Activated naive CD4-positive, alpha-beta T cell treated with anti-CD3 and anti-CD28 coated beads, Interleukin-2, amount 50 U/mL, for 24 hours (primary cell): Measurements from ENCODE around the gene KDSR.

Experiments
- H3K27ac Mint-ChIP-seq: one replicate; pipeline ENCODE4 v1.8.0; 2021; ENCODE audit warnings: mild to moderate bottlenecking, mixed read lengths
- H3K27me3 Mint-ChIP-seq: one replicate; pipeline ENCODE4 v1.8.0; 2021; ENCODE audit warnings: mixed read lengths
- H3K36me3 Mint-ChIP-seq: one replicate; pipeline ENCODE4 v1.8.0; 2021; ENCODE audit warnings: mixed read lengths
- H3K4me1 Mint-ChIP-seq: one replicate; pipeline ENCODE4 v1.8.0; 2021; ENCODE audit warnings: mixed read lengths
- H3K4me3 Mint-ChIP-seq: one replicate; pipeline ENCODE4 v1.8.0; 2021; ENCODE audit warnings: mild to moderate bottlenecking, mixed read lengths
- H3K9me3 Mint-ChIP-seq: one replicate; pipeline ENCODE4 v1.8.0; 2021; ENCODE audit warnings: mixed read lengths

Gene KDSR

DNA sequence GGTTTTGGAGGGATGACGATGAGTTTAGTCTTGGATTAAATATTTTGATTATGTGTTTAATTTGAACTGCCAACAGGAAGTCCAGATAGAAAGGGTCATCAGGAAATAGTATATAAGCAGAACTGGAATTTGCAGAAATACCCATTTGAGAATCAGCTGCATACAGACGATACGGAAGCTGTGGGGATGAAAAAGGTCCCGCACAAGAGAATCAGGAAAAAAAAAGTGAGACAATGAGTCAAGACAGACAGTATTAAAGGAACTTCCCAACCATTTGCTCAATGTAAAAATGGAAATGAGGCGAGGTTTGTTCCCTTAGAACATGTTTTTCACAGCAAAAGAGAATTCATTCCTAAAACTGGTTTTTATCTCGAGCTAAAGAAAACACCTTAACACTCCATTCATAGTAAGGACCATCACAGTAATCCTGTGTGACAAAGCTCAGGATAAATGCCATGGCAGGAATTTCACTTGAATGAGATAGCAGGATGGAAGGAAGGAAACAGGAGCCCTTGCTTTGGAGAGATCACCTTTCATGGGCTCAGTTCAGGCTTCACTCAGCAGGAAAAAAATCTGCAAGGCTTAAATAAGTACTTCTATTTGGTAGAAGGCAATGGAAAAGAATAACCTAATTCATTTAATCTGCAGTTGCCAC, 76.7 kb downstream of the KDSR start:
- peak overlapping the region; percentile 89 for H3K27ac Mint-ChIP-seq
- no peaks in the 10 kb centered on the region for H3K27me3 Mint-ChIP-seq
- H3K4me3 Mint-ChIP-seq: peak overlapping the region; percentile 69
- no peaks in the 10 kb centered on the region for H3K9me3 Mint-ChIP-seq
- peaks cover 28% of the 10 kb centered on the region for H3K36me3 Mint-ChIP-seq
- H3K4me1 Mint-ChIP-seq: peaks cover 3% of the 10 kb centered on the region

DNA sequence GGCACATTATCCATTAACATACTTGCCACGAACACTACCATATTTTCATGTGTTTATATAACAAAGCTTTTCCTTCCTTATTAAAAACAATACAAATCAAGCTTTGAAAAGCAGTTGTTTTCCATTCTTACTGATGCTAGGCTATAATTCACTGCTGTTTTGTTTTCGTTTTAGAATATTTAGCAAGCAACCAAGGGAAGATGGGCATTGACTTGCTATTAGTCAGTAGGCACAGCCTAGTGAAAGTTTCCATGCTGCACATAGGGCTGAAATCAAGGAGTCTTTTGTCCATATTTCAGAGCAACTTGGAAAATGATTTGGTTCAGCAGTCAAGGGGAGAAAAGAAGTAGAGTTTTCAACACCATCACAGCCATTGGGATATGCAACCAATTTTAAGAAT, 78.7 kb downstream of the KDSR start:
- H3K4me1 Mint-ChIP-seq: no peaks in the 10 kb centered on the region
- H3K9me3 Mint-ChIP-seq: no peaks in the 10 kb centered on the region
- no peaks in the 10 kb centered on the region for H3K27me3 Mint-ChIP-seq
- H3K4me3 Mint-ChIP-seq: no peak overlapping the region
- H3K36me3 Mint-ChIP-seq: peaks cover 23% of the 10 kb centered on the region
- H3K27ac Mint-ChIP-seq: no peak overlapping the region

DNA sequence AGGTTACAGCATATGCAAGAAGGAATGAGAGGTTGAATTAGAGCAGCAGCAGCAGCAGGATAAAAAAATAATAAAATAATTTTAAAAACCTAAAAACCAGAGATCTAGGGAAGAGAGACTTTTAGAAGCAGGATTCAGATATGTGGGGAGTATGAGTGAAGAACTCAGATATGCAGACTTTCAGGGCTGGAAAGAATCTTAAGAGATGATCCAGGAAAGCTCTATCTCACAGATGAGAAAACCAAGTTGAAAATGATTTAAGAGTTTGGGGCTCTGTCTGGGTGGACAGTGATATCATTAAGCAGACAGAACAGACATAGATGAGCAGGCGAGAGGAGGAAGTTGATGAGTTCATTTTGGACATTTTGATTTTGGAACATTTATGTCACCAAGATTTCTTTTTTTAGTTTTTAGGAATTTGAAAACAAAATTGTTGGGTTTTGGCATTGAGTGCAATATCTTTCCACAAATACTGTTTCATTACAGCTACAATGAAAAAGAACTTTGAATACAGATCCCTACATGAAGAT, 79.2 kb downstream of the KDSR start:
- peaks cover 23% of the 10 kb centered on the region for H3K36me3 Mint-ChIP-seq
- no peaks in the 10 kb centered on the region for H3K27me3 Mint-ChIP-seq
- H3K4me3 Mint-ChIP-seq: no peak overlapping the region
- H3K27ac Mint-ChIP-seq: no peak overlapping the region
- H3K9me3 Mint-ChIP-seq: no peaks in the 10 kb centered on the region
- no peaks in the 10 kb centered on the region for H3K4me1 Mint-ChIP-seq

DNA sequence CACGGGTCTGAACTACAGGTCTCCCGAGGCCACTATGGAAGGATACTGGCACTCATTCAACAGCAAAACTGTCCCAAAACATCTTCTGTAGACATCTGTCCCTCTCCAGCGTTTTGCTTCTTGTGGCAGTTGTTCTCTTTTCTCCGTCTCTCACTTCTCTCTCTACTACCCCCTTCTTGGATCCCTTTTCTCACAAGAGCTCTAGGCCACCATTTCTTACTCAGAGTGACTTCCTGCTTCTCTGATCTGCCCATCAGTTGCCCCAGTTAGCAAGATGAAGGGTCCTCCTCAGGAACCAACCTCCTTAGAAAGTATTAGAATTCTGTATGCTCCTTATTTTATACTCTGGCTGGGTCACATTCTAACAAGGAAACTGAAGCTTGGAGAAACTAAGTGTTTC, 80.1 kb downstream of the KDSR start:
- H3K9me3 Mint-ChIP-seq: no peaks in the 10 kb centered on the region
- no peaks in the 10 kb centered on the region for H3K4me1 Mint-ChIP-seq
- no peak overlapping the region for H3K4me3 Mint-ChIP-seq
- H3K27ac Mint-ChIP-seq: no peak overlapping the region
- peaks cover 17% of the 10 kb centered on the region for H3K36me3 Mint-ChIP-seq
- no peaks in the 10 kb centered on the region for H3K27me3 Mint-ChIP-seq

DNA sequence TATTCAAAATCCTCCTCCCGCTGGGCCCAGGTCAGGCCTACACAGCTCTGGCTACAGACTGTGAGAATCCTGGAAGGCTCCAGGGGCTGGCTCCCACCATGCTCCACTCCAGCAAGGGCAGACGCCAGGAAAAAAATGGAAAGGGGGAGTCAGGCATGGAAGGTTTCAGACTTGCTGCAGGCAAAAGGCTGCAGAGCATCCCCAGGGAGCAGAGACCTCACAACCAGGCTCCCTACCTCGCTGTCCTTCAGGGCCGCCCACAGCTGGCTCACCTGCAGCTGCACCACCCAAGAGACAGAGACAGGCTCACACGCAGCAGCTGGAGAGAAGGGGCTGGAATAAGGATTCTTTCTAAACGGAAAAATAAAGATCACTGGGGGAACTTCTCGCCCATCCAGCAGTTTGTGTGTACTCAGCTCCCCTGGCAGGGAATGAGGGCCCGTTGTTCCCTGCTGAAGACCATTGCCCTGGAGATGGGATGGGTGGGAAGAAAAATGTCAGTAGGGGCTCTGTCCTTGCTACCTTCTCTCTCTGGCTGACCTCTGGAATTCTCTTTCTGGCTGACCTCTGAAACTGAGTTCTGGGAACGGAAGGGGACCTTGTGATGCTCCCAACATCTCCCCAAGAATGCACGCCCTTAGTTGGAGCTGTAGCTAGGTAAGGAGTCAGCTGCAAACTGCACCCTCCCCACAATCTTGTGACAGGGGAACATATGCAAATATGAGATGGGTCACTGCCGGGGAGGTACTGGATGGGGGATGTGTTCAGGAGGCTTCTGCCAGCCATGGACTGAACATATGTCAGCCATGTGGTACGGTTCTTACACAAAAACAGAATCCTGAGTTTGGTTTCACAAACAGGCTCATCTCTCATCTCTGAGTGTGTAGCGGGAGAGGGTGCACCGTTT, 81.9 kb downstream of the KDSR start:
- Mint-ChIP-seq H3K27ac (peak overlapping the region; percentile 41), H3K4me1 (peaks cover 11% of the 10 kb centered on the region)

DNA sequence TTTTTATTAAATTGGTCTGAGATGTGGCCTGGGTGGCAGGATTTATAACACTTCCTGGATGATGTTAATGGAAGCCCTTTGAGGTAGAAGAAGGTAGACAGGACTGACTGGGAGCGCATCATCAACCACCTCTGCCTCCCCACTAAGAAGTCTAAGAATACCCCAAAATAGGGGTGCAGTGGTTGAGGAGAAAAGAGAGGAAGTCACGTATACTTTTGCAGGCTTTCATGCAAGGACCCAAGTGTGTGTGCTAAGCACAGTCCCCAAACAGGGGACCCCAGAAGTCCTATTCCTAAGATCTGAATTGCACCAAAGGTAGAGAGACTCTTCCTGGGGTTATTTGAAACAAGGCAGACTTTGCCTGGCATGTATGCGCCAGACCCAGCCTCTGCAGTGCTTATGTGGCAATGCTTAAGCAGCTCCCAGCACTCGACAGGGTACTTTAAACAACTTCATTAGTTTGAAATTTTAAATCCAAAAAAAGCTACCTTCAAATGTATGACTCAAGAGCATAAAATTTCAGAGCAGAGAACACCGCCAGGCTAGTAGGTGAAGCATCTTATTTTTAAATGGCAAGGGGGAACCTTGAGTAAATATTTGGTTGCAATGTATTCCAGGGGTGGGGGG, 82.7 kb downstream of the KDSR start:
- peaks cover 17% of the 10 kb centered on the region for H3K4me1 Mint-ChIP-seq
- H3K9me3 Mint-ChIP-seq: no peaks in the 10 kb centered on the region
- peaks cover 22% of the 10 kb centered on the region for H3K36me3 Mint-ChIP-seq
- peak overlapping the region; percentile 7 for H3K4me3 Mint-ChIP-seq
- H3K27me3 Mint-ChIP-seq: no peaks in the 10 kb centered on the region
- peak overlapping the region; percentile 51 for H3K27ac Mint-ChIP-seq

More for the DNA sequence above, 81.9 kb downstream of the KDSR start:
- Mint-ChIP-seq H3K36me3 (peaks cover 25% of the 10 kb centered on the region), H3K4me3 (no peak overlapping the region), H3K9me3 (no peaks in the 10 kb centered on the region), H3K27me3 (no peaks in the 10 kb centered on the region)

DNA sequence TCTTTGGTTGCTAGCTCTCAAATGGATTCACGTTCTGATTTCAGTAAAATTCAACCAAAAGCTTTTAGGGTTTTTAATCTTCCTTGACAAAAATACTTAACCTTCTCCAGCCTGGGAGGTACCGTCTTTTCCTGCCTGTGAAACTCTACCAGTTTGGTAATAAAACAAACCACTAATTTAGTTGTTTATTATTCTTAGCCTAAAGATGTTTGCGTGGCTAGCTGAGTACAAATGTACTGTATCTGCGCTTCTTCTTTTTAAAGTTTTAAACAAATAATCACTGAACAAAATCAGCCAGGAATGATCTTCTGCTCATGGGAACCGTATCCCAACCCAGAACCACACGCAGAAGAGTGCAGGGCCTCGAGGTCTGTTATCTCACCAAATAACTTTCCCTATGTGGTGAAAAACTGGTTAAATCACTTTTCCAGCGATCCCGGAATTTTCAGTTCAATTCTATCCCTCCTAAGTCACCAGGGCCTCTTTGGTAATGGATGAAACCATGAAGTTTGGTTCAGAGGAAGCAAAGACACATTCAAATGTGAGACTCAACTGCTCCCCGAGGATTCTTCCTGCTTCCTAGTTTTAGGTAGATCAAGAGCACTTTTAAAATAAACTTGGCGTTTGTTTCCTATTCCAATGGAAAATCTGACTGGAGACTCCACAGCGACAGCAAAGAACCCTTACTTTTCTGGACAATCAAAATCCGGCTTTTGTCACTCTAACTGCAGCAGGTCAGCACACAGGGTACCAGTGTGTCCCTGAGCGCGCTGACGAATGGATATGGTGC, 83.5 kb downstream of the KDSR start:
- Mint-ChIP-seq H3K27ac (no peak overlapping the region), H3K36me3 (peaks cover 27% of the 10 kb centered on the region), H3K4me3 (no peak overlapping the region), H3K27me3 (no peaks in the 10 kb centered on the region), H3K9me3 (peaks cover 4% of the 10 kb centered on the region), H3K4me1 (peaks cover 25% of the 10 kb centered on the region)

DNA sequence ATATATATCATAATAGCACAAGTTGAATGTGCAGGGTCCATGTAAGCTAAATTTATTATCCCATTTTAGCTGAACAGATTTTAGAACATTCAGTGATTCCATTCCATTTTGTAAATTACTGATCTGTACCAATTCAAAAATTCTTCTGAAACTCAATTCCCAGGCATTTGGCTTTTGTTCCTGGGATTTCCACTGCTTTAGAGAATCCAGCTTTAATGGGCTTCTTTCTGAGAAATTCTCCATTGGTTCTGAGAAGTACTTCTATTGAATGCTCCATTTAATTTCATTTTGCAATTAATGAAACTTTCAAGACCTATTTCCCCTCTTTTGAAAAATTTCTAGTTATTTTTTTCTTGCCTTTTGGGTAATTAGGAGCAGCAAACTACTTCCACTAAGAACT, 84.2 kb downstream of the KDSR start:
- H3K4me1 Mint-ChIP-seq: peaks cover 32% of the 10 kb centered on the region
- no peaks in the 10 kb centered on the region for H3K27me3 Mint-ChIP-seq
- peaks cover 10% of the 10 kb centered on the region for H3K9me3 Mint-ChIP-seq
- no peak overlapping the region for H3K27ac Mint-ChIP-seq
- peaks cover 33% of the 10 kb centered on the region for H3K36me3 Mint-ChIP-seq
- H3K4me3 Mint-ChIP-seq: no peak overlapping the region
